Upper lobe of right lung (tissue), 1 donor: ENCODE measurements around the gene CHPF. TPM values are rescaled to one million over a fixed set of nuclear protein-coding genes. Genes with fewer than 3 reads are reported as not detected.

Experiments used
- ATAC-seq: fragments of 200-7000 bp; cut with Tn5 transposase; one replicate; pipeline ENCODE4 v1.9.1; 2020; ENCODE audit warnings: mild to moderate bottlenecking, moderate library complexity
- DNase-seq: peaks from one replicate; pipeline ENCODE4 v3.0.0-alpha.2; 2020
- H3K27ac ChIP-seq: fragments of 200-600 bp; one replicate; pipeline ENCODE4 v1.8.0; 2022
- H3K27me3 ChIP-seq: fragments of 200-600 bp; one replicate; pipeline ENCODE4 v1.8.0; 2022; ENCODE audit warnings: mild to moderate bottlenecking
- H3K36me3 ChIP-seq: fragments of 200-600 bp; one replicate; pipeline ENCODE4 v1.8.0; 2022
- H3K4me1 ChIP-seq: fragments of 200-600 bp; one replicate; pipeline ENCODE4 v1.8.0; 2022
- H3K4me3 ChIP-seq: fragments of 200-600 bp; one replicate; pipeline ENCODE4 v1.8.0; 2022; ENCODE audit warnings: mild to moderate bottlenecking
- H3K9me3 ChIP-seq: fragments of 200-600 bp; one replicate; pipeline ENCODE4 v1.8.0; 2022
- CTCF ChIP-seq: fragments of 200-600 bp; IDR thresholded peaks from one replicate; pipeline ENCODE4 v1.8.0; 2022; ENCODE audit warnings: antibody characterized with exemption
- intact Hi-C: fragments of 100-400 bp; cut with DNase I; formaldehyde crosslinking; loops from one replicate; pipeline ENCODE4 v1.11.0; 2022
- total RNA-seq: library from RNA; stranded (reverse); fragmentation: NEBNext Ultra II Directional; extraction: Animal tissue kit (Norgen Biotek cat#: 25700); gene quantifications from one replicate; pipeline ENCODE4 v1.2.1, GENCODE V29; 2021
- donor health status: DM: no; HTN: yes; CAD: no; lungs with severe emphysema.

CHPF gene
- total RNA-seq, 1 donor from 2014 or later, result 45.3 TPM

- Histone ChIP-seq H3K4me1 (peaks cover 4% of the 10 kb centered on the region), H3K27ac (no peak overlapping the region), H3K4me3 (no peak overlapping the region), H3K27me3 (peaks cover 14% of the 10 kb centered on the region), H3K36me3 (peaks cover 22% of the 10 kb centered on the region), H3K9me3 (no peaks in the 10 kb centered on the region)
- ATAC-seq (no peak), DNase-seq (no peak)
- intact Hi-C loops, result no loop called here
- TF ChIP-seq CTCF, result no peak
Observed at GRCh38 chr2:219536425-219536824, 7.2 kb downstream of the CHPF start.

DNA sequence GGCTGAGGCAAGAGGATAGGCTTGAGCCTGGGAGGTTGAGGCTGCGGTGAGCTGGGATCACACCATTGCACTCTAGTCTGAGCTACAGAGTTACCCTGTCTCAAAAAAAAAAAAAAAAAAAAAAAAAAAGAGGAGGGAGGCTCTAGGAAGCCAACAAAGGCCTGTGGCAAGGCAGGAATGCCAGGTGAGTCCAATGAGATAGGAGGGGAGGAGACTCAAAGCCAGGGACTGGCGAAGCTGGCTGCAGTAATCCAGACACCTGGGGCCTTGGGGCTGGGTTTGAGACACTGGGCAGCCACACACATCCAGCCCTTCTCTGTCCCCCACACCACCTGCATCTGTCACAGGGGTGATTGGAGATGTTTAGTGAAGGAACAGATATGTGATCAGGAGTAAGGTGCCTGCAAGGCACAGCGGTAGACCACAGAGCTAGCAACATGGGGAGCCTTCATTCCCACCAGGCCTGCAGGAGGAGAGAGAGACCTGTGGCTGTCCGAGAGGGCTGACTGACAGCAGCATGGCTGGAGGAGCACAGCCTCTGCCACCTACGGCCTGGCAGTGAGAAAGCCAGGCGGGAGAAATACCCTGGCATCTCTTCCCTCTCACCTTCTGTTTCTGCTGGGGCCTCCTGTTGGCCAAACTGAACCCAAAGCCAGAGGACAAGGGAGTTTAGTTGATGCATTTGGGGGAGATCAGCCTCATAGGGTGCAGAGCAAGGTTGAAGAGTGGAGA is 9.5 kb downstream of the CHPF start:
- no peak for ATAC-seq
- TF ChIP-seq CTCF, result no peak
- Histone ChIP-seq H3K27me3 (peaks cover 23% of the 10 kb centered on the region), H3K9me3 (no peaks in the 10 kb centered on the region), H3K27ac (no peak overlapping the region), H3K4me1 (no peaks in the 10 kb centered on the region), H3K4me3 (no peak overlapping the region), H3K36me3 (peaks cover 3% of the 10 kb centered on the region)
- intact Hi-C loops, result no loop called here
- no peak for DNase-seq

- no peaks in the 10 kb centered on the region for H3K9me3 ChIP-seq
- ATAC-seq, result no peak
- no peak overlapping the region for H3K4me3 ChIP-seq
- TF ChIP-seq CTCF, result no peak
- DNase-seq, result no peak
- H3K27me3 ChIP-seq, result peaks cover 40% of the 10 kb centered on the region
- H3K4me1 ChIP-seq, result no peaks in the 10 kb centered on the region
- H3K36me3 ChIP-seq, result no peaks in the 10 kb centered on the region
- H3K27ac ChIP-seq, result no peak overlapping the region
- intact Hi-C loops, result no loop called here
Observed at GRCh38 chr2:219532378-219532649, 11.3 kb downstream of the CHPF start.

- no peak for ATAC-seq
- Histone ChIP-seq H3K36me3 (no peaks in the 10 kb centered on the region), H3K27me3 (peaks cover 45% of the 10 kb centered on the region), H3K27ac (no peak overlapping the region), H3K4me1 (no peaks in the 10 kb centered on the region), H3K9me3 (no peaks in the 10 kb centered on the region), H3K4me3 (no peak overlapping the region)
- DNase-seq, result no peak
- intact Hi-C loops, result no loop called here
- no peak for TF ChIP-seq CTCF
Observed at GRCh38 chr2:219531639-219532377, 11.8 kb downstream of the CHPF start.

GRCh38 chr2:219530048-219530963 is 13.3 kb downstream of the CHPF start:
- H3K27me3 ChIP-seq, result peaks cover 60% of the 10 kb centered on the region
- intact Hi-C loops, result no loop called here
- H3K4me1 ChIP-seq, result no peaks in the 10 kb centered on the region
- DNase-seq (peak; percentile 92), ATAC-seq (peak; percentile 93)
- no peak overlapping the region for H3K27ac ChIP-seq
- peak; percentile 97 for TF ChIP-seq CTCF
- H3K9me3 ChIP-seq, result no peaks in the 10 kb centered on the region
- no peaks in the 10 kb centered on the region for H3K36me3 ChIP-seq
- H3K4me3 ChIP-seq, result no peak overlapping the region
